H9 (cell line): ENCODE results near the gene ZNF776. TPM values are rescaled to one million over a fixed set of nuclear protein-coding genes. Genes with fewer than 3 reads are reported as not detected.

Experiments
- DNase-seq: peaks from one replicate; pipeline ENCODE4 v3.0.0-alpha.2; 2017
- H2AFZ ChIP-seq: one replicate; pipeline ENCODE4 v1.6.1; 2013; ENCODE audit warnings: mild to moderate bottlenecking, low read length, control low read depth, moderate library complexity
- H2AK5ac ChIP-seq: 2 replicates; pipeline ENCODE4 v1.6.1; 2013; ENCODE audit warnings: low read length, control low read depth, mixed read lengths; ENCODE audit not compliant: insufficient read length
- H2BK120ac ChIP-seq: one replicate; pipeline ENCODE4 v1.6.1; 2013; ENCODE audit warnings: low read depth, mild to moderate bottlenecking, low read length, control low read depth, inconsistent platforms; ENCODE audit not compliant: poor library complexity, severe bottlenecking
- H2BK12ac ChIP-seq: 2 replicates; pipeline ENCODE4 v1.6.1; 2013; ENCODE audit warnings: low read length, control low read depth, mixed read lengths, low read depth; ENCODE audit not compliant: insufficient read length
- H2BK15ac ChIP-seq: 2 replicates; pipeline ENCODE4 v1.6.1; 2013; ENCODE audit warnings: low read depth, low read length, control low read depth
- H2BK20ac ChIP-seq: one replicate; pipeline ENCODE4 v1.6.1; 2013; ENCODE audit warnings: low read depth, mild to moderate bottlenecking, low read length, control low read depth, inconsistent platforms; ENCODE audit not compliant: poor library complexity, severe bottlenecking
- H2BK5ac ChIP-seq: 2 replicates; pipeline ENCODE4 v1.6.1; 2013; ENCODE audit warnings: low read length, control low read depth, mixed read lengths; ENCODE audit not compliant: insufficient read length
- H3K14ac ChIP-seq: 2 replicates; pipeline ENCODE4 v1.6.1; 2013; ENCODE audit warnings: low read length, control low read depth; ENCODE audit not compliant: insufficient read depth
- H3K18ac ChIP-seq: 2 replicates; pipeline ENCODE4 v1.6.1; 2013; ENCODE audit warnings: low read depth, mild to moderate bottlenecking, mixed read lengths, low read length, control low read depth; ENCODE audit not compliant: insufficient read length
- H3K23ac ChIP-seq: 2 replicates; pipeline ENCODE4 v1.6.1; 2013; ENCODE audit warnings: low read length, control low read depth, mixed read lengths, low read depth; ENCODE audit not compliant: insufficient read length
- H3K23me2 ChIP-seq: 2 replicates; pipeline ENCODE4 v1.6.1; 2013; ENCODE audit warnings: low read depth, mild to moderate bottlenecking, mixed read lengths, low read length, control low read depth; ENCODE audit not compliant: insufficient read length, poor library complexity, severe bottlenecking
- H3K27ac ChIP-seq: 2 replicates; pipeline ENCODE4 v1.5.1; 2013; ENCODE audit warnings: low read length, control low read depth, mixed read lengths, low read depth; ENCODE audit not compliant: insufficient read length
- H3K27me3 ChIP-seq: 2 replicates; pipeline ENCODE4 v1.6.1; 2013; ENCODE audit warnings: low read length, control low read depth, inconsistent platforms; ENCODE audit not compliant: insufficient read depth
- H3K4ac ChIP-seq: 2 replicates; pipeline ENCODE4 v1.6.1; 2013; ENCODE audit warnings: low read depth, mild to moderate bottlenecking, control low read depth, inconsistent platforms, low read length, moderate library complexity
- H3K4me1 ChIP-seq: 2 replicates; pipeline ENCODE4 v1.6.1; 2013; ENCODE audit warnings: low read length, control low read depth, inconsistent platforms; ENCODE audit not compliant: insufficient read depth
- H3K4me2 ChIP-seq: 2 replicates; pipeline ENCODE4 v1.6.1; 2013; ENCODE audit warnings: low read length, control low read depth, mixed read lengths; ENCODE audit not compliant: insufficient read length, insufficient read depth
- H3K56ac ChIP-seq: 2 replicates; pipeline ENCODE4 v1.6.1; 2013; ENCODE audit warnings: low read depth, mild to moderate bottlenecking, mixed read lengths, low read length, control low read depth; ENCODE audit not compliant: insufficient read length
- H3K79me1 ChIP-seq: 2 replicates; pipeline ENCODE4 v1.6.1; 2013; ENCODE audit warnings: low read depth, mild to moderate bottlenecking, moderate library complexity, low read length, control low read depth, inconsistent platforms; ENCODE audit not compliant: insufficient read depth, poor library complexity, severe bottlenecking
- H3K79me2 ChIP-seq: 2 replicates; pipeline ENCODE4 v1.6.1; 2013; ENCODE audit warnings: low read length, control low read depth, inconsistent platforms; ENCODE audit not compliant: insufficient read depth
- H3K9ac ChIP-seq: 2 replicates; pipeline ENCODE4 v1.6.1; 2013; ENCODE audit warnings: low read length, control low read depth, mixed read lengths; ENCODE audit not compliant: insufficient read length; ENCODE audit errors: extremely low read depth
- H3K9me3 ChIP-seq: one replicate; pipeline ENCODE4 v1.6.1; 2013; ENCODE audit warnings: low read depth, low read length, inconsistent platforms; ENCODE audit not compliant: control insufficient read depth
- H3T11ph ChIP-seq: one replicate; pipeline ENCODE4 v1.6.1; 2013; ENCODE audit warnings: mild to moderate bottlenecking, low read length, control low read depth, inconsistent platforms
- H4K20me1 ChIP-seq: one replicate; pipeline ENCODE4 v1.6.1; 2013; ENCODE audit not compliant: control insufficient read depth, insufficient read length, insufficient read depth
- H4K5ac ChIP-seq: 2 replicates; pipeline ENCODE4 v1.6.1; 2013; ENCODE audit warnings: low read depth, mild to moderate bottlenecking, mixed read lengths, low read length, control low read depth; ENCODE audit not compliant: insufficient read length
- H4K8ac ChIP-seq: replicated peaks from 2 replicates; pipeline ENCODE4 v1.6.1; 2013; ENCODE audit warnings: low read length, control low read depth, mixed read lengths, low read depth; ENCODE audit not compliant: insufficient read length
- H4K91ac ChIP-seq: 2 replicates; pipeline ENCODE4 v1.6.1; 2013; ENCODE audit warnings: low read depth, mild to moderate bottlenecking, moderate library complexity, mixed read lengths, low read length, control low read depth; ENCODE audit not compliant: insufficient read length
- H3K27ac Mint-ChIP-seq, 3 experiments: 2 replicates in 2 of 3; 3 replicates in 1 of 3; pipeline ENCODE4 v1.8.0; 2020 to 2021; ENCODE audit warnings: mixed read lengths in 3 of 3, mild to moderate bottlenecking in 1 of 3, moderate library complexity in 1 of 3
- H3K27me3 Mint-ChIP-seq: 2 replicates; pipeline ENCODE4 v1.8.0; 2021; ENCODE audit warnings: low read depth, mild to moderate bottlenecking, moderate library complexity, mixed read lengths
- H3K36me3 Mint-ChIP-seq, 3 experiments: 2 replicates in 2 of 3; 3 replicates in 1 of 3; pipeline ENCODE4 v1.8.0; 2020 to 2021; ENCODE audit warnings: low read depth in 3 of 3, mixed read lengths in 3 of 3; ENCODE audit not compliant: insufficient read depth in 1 of 3
- H3K4me1 Mint-ChIP-seq, 2 experiments: 2 replicates each; pipeline ENCODE4 v1.8.0; 2020; ENCODE audit warnings: mixed read lengths in 2 of 2
- H3K4me3 Mint-ChIP-seq, 2 experiments: 2 replicates in 1 of 2; 3 replicates in 1 of 2; pipeline ENCODE4 v1.8.0; 2020 to 2021; ENCODE audit warnings: mild to moderate bottlenecking in 2 of 2, mixed read lengths in 2 of 2, moderate library complexity in 1 of 2
- H3K9me3 Mint-ChIP-seq, 2 experiments: 2 replicates in 1 of 2; 3 replicates in 1 of 2; pipeline ENCODE4 v1.8.0; 2020; ENCODE audit warnings: mild to moderate bottlenecking in 2 of 2, mixed read lengths in 2 of 2, moderate library complexity in 1 of 2
- CTCF ChIP-seq: fragments of 200-600 bp; sonication (generic); conservative IDR thresholded peaks from 3 replicates; pipeline ENCODE4 v1.8.0; 2021; ENCODE audit warnings: antibody characterized with exemption, mild to moderate bottlenecking
- WGBS: extraction: QIAGEN DNeasy Blood & Tissue Kit; methylation state at CpG from one replicate; pipeline ENCODE4 v1.1.7; 2013; ENCODE audit warnings: missing lambda C conversion rate, low lambda C conversion rate, mixed read lengths; ENCODE audit not compliant: insufficient read length; ENCODE audit errors: extremely low coverage; 5-methylcytosine and 5-hydroxymethylcytosine counted together
- total RNA-seq: library from RNA; stranded (reverse); gene quantifications from 2 replicates; pipeline ENCODE4 v1.2.1, GENCODE V29; 2021

ZNF776 gene
- total RNA-seq, 1 experiment from 2014 or later, result 19.7 TPM

GRCh38 chr19:57769345-57770131, 22.9 kb downstream of the ZNF776 start, which contains the start of gene ZNF586:
Gene ZNF586, plus strand, starts transcription at chr19:57769676. Its CDS starts 167 bp downstream, at chr19:57769843.
- Histone ChIP-seq H3K18ac (no peak within 1 kb of the TSS), H3K23ac (no peak within 1 kb of the TSS), H3K9me3 (no peaks in the 10 kb centered on the region), H4K20me1 (no peaks in the 10 kb centered on the region), H2BK5ac (no peak within 1 kb of the TSS), H2BK120ac (no peak within 1 kb of the TSS), H2BK15ac (no peak within 1 kb of the TSS), H3K9ac (peak within 1 kb of the TSS; percentile 79), H3K56ac (no peak within 1 kb of the TSS), H3K23me2 (peaks cover 2% of the 10 kb centered on the region), H3K4ac (no peak within 1 kb of the TSS), H2AFZ (no peak within 1 kb of the TSS), H3K27me3 (no peaks in the 10 kb centered on the region), H2BK12ac (no peak within 1 kb of the TSS), H4K5ac (no peak within 1 kb of the TSS), H3K4me1 (no peaks in the 10 kb centered on the region), H3T11ph (no peak within 1 kb of the TSS), H3K4me2 (peak within 1 kb of the TSS; percentile 87), H3K79me2 (peaks cover 19% of the 10 kb centered on the region; the same call in 1 of the 2 replicates), H4K8ac (no peak within 1 kb of the TSS), H2BK20ac (no peak within 1 kb of the TSS), H3K14ac (no peak within 1 kb of the TSS), H3K27ac (no peak within 1 kb of the TSS), H3K79me1 (no peaks in the 10 kb centered on the region), H2AK5ac (no peak within 1 kb of the TSS), H4K91ac (no peak within 1 kb of the TSS)
- Mint-ChIP-seq H3K27ac (peak within 1 kb of the TSS; percentile 95 to 98 (median 95)), H3K4me3 (peak within 1 kb of the TSS; percentile 97), H3K9me3 (peaks cover 0 to 1% of the 10 kb centered on the region in 2 experiments; a peak in 1 of 5 replicates), H3K36me3 (peaks cover 23 to 44% (median 29%) of the 10 kb centered on the region in 3 experiments; a peak in 6 of 7 replicates), H3K27me3 (no peaks in the 10 kb centered on the region), H3K4me1 (peaks cover 11 to 16% of the 10 kb centered on the region in 2 experiments)
- no CpG with 5 or more reads among the region's 61 CpGs for WGBS
- peak; percentile 95 for DNase-seq
- no peak for TF ChIP-seq CTCF
